EH (cell line): ENCODE results near the gene KCNJ16.

Experiments
- DNase-seq: peaks from one replicate; pipeline ENCODE4 v3.0.0-alpha.2; 2015; ENCODE audit warnings: low read depth

Gene KCNJ16

DNA sequence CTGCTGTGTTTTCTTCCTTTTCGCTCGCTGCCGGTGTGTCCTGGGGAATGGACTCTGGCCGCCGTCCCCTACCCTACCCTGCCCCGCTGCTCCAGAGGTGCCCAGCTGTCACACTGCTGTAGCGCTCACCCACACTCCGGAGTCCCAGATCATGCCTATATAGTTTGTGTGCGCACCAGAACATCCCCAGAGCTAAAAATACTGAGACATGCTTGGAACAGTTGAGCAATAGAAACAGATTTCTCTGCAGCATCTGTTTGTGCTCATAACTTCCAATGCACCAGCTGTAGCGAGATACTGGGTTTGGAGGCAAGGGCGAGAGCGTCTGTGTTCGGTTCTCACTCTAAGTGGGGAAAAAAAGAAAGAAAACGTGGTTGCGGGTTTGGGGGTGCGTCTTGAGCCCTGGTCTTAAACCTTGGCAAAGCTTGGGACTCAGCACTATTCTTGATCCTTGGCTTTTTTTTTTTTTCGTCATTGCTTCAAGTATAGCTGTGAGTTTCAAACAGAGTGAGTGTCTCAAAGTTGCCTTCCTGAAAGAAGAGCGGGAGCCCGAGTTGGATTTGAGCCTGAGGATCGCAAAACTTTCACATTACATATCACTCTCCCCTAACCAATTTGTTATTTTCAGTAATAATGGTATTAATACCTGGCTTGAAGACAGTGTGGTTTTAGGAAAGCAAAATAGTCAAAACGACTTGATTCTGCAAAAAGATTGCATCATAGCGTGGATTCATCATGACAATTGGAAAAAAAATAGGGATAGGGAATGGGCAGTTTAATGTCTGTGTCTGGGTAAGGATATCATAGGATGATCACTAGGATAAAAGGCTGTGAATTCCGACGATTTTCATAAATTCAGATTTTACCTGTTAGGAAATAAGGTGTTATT lies 94.9 kb downstream of the KCNJ16 start:
- peak; percentile 14 for DNase-seq

- DNase-seq, result no peak
These were observed 96.1 kb downstream of the KCNJ16 start for GRCh38 chr17:70171159-70171558.

DNA sequence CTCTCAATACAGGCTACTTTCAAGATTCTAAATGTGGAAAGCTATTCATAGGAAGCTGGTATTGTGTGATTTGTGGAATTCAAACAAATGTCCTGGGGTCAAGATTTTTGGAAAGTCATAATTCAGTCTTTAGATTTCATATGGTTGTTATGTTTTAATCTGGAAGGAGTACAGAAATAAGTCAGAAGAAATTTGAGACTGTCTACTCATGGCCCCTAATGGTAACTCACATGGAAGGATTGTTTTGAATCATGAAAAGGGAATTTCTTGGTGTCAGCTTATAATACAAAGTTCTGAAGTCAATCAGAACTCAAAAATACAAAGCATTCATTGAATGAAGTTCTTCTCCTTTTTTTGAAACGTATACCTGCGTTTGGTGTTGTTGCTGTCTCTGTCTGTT lies 97.4 kb downstream of the KCNJ16 start:
- no peak for DNase-seq

GRCh38 chr17:70172923-70173322 lies 97.9 kb downstream of the KCNJ16 start:
- DNase-seq, result no peak

DNA sequence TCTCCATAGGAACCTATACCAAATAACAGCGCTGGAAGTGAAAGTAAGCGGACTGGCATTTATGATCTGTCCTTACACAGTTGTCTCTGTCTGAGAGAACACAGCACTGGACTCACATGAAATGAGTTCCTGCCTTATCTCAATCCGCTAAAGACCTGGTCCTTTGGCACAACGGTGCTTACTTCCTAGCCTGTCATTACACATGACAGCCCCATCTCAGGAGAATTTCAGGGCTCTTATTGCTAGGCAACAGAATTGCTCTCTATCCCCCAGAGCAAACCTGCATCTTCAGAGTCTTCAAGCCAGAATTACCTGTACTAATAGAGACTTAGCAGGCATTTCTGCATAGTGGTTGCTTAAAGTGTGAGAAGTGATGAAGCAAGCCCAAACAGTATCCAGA lies 98.7 kb downstream of the KCNJ16 start:
- no peak for DNase-seq

GRCh38 chr17:70181376-70181775 lies 106.4 kb downstream of the KCNJ16 start:
- DNase-seq, result no peak

DNA sequence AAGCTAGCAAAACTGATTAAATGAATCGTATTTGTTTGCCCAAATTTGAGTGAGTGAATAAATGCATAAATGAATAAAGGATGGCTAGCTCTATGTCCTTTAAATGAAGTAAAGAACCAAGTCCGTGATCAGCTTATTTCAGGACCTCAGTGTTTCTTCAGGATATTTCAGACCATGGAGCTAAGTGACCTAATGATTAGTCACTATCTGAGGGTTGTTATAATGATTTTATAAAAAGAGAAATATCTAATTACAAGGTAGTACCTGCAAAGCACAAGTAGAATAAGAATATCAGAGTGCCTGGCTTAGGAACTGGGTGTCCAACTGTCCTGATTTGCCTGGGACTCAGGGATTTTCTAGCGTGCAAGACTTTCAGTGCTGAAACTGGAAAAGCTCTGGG lies 106.8 kb downstream of the KCNJ16 start:
- DNase-seq, result no peak

DNA sequence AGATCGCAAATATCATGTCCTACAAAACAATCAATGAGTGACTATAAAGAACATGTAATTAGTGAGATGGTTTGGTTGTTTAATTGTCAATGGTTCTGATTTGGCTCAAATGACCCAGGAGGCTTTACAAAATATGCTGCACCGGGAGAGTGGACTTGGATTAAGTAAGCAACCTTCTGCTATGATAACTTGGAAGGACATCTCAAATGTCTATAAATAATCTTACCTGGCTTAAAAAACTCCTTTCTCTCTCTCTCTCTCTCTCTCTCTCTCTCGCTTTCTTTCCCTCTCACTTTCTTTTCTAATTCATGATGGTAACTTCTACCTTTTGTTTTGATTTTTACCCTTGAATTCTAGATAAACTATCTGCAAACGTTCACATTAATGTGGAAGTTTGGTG lies 108.5 kb downstream of the KCNJ16 start:
- no peak for DNase-seq

GRCh38 chr17:70184207-70184606 lies 109.2 kb downstream of the KCNJ16 start:
- DNase-seq, result no peak

DNA sequence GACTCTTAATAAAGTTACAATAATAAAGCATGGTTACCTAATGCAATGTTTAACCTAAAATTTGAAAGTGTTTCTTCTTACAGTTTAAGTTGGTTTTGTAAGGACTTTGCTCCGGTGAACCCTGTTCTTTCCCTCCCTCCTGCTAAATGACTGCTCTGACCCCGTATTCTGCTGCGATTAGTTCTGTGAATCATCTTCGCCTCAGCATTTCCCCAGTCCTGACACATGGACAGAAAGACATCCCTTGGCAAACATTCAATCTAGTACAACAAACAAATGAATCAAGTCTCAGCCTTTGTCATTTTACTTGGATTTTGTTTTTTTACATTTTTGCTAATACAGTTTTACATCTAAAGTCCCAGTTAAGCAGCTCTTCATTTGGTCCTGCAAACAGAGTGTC lies 109.7 kb downstream of the KCNJ16 start:
- peak; percentile 27 for DNase-seq
